ENCODE measurements around the gene RGS16.

RGS16 gene

GRCh38 chr1:182653986-182654385 lies 49.8 kb upstream of the RGS16 start:
- no peak overlapping the region for H3K27ac ChIP-seq (ENCODE audit: extremely low read depth, low read depth, low read length)
- no peaks in the 10 kb centered on the region for H3K36me3 ChIP-seq (ENCODE audit: control insufficient read depth in 2 of 2, insufficient read depth in 1 of 2, low read length in 2 of 2)
- ChIA-PET CTCF (interaction anchor here (1.4 kb wide), 1 partner anchor 10 kb away, joined by 3 read pairs; no protein-coding TSS in a partner anchor), POLR2A (no interaction called here)
- TF ChIP-seq, protein P1, sequence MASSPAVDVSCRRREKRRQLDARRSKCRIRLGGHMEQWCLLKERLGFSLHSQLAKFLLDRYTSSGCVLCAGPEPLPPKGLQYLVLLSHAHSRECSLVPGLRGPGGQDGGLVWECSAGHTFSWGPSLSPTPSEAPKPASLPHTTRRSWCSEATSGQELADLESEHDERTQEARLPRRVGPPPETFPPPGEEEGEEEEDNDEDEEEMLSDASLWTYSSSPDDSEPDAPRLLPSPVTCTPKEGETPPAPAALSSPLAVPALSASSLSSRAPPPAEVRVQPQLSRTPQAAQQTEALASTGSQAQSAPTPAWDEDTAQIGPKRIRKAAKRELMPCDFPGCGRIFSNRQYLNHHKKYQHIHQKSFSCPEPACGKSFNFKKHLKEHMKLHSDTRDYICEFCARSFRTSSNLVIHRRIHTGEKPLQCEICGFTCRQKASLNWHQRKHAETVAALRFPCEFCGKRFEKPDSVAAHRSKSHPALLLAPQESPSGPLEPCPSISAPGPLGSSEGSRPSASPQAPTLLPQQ (tag by site-specific recombination; IDR thresholded peaks at IDR 0.05): no peak
- TF ChIP-seq ZNF391 (tag by site-specific recombination; IDR thresholded peaks at IDR 0.05; ENCODE audit: borderline replicate concordance, low read depth): no peak
- TF ChIP-seq GLI2 (tag by site-specific recombination; IDR thresholded peaks at IDR 0.05; ENCODE audit: borderline replicate concordance, low read depth): no peak
- no peak for TF ChIP-seq ZNF623 (tag by site-specific recombination; IDR thresholded peaks at IDR 0.05)
- TF ChIP-seq YY1 (tag by site-specific recombination; IDR thresholded peaks at IDR 0.05): no peak
- TF ChIP-seq ZNF677 (tag by site-specific recombination; IDR thresholded peaks at IDR 0.05): no peak
- TF ChIP-seq ZNF48 (tag by site-specific recombination; IDR thresholded peaks at IDR 0.05): no peak
- TF ChIP-seq, protein P2, sequence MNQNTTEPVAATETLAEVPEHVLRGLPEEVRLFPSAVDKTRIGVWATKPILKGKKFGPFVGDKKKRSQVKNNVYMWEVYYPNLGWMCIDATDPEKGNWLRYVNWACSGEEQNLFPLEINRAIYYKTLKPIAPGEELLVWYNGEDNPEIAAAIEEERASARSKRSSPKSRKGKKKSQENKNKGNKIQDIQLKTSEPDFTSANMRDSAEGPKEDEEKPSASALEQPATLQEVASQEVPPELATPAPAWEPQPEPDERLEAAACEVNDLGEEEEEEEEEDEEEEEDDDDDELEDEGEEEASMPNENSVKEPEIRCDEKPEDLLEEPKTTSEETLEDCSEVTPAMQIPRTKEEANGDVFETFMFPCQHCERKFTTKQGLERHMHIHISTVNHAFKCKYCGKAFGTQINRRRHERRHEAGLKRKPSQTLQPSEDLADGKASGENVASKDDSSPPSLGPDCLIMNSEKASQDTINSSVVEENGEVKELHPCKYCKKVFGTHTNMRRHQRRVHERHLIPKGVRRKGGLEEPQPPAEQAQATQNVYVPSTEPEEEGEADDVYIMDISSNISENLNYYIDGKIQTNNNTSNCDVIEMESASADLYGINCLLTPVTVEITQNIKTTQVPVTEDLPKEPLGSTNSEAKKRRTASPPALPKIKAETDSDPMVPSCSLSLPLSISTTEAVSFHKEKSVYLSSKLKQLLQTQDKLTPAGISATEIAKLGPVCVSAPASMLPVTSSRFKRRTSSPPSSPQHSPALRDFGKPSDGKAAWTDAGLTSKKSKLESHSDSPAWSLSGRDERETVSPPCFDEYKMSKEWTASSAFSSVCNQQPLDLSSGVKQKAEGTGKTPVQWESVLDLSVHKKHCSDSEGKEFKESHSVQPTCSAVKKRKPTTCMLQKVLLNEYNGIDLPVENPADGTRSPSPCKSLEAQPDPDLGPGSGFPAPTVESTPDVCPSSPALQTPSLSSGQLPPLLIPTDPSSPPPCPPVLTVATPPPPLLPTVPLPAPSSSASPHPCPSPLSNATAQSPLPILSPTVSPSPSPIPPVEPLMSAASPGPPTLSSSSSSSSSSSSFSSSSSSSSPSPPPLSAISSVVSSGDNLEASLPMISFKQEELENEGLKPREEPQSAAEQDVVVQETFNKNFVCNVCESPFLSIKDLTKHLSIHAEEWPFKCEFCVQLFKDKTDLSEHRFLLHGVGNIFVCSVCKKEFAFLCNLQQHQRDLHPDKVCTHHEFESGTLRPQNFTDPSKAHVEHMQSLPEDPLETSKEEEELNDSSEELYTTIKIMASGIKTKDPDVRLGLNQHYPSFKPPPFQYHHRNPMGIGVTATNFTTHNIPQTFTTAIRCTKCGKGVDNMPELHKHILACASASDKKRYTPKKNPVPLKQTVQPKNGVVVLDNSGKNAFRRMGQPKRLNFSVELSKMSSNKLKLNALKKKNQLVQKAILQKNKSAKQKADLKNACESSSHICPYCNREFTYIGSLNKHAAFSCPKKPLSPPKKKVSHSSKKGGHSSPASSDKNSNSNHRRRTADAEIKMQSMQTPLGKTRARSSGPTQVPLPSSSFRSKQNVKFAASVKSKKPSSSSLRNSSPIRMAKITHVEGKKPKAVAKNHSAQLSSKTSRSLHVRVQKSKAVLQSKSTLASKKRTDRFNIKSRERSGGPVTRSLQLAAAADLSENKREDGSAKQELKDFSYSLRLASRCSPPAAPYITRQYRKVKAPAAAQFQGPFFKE (tag by site-specific recombination; IDR thresholded peaks at IDR 0.05; ENCODE audit: borderline replicate concordance): no peak
- H3K4me3 ChIP-seq (ENCODE audit: low read depth, low read length): no peak overlapping the region
- H3K9me3 ChIP-seq (ENCODE audit: control insufficient read depth, insufficient read depth, low read depth, low read length): no peaks in the 10 kb centered on the region
- no peaks in the 10 kb centered on the region for H3K4me1 ChIP-seq (ENCODE audit: control insufficient read depth, insufficient read depth, low read length)

DNA sequence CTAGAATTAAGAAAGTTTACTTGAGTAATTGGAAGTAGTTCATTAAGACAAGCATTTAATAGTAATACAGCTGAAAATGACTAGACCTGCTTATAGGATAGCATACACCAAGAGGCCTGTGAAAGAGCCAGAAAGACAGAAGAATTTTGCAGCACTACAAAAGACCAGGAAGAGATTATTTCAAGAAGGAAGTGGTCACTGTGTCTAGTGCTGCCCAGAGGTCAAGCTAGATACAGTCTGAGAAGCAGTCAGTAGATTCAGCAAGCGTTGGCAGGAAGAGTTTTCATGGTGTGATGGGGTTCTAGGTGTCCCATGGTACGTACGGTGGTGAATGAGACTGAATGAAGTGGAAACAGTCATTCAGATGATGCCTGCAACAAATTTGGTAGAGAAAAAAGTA lies 48.7 kb upstream of the RGS16 start:
- CTCF ChIA-PET: interaction anchor here (0.8 to 1.4 kb wide), 3 partner anchors 9 to 51 kb away, joined by 3 to 5 read pairs (median 3); no protein-coding TSS in a partner anchor
- TF ChIP-seq ZNF19 (tag by site-specific recombination; IDR thresholded peaks at IDR 0.05; ENCODE audit: low read depth) (no peak), ZSCAN30 (tag by site-specific recombination; IDR thresholded peaks at IDR 0.05) (no peak), ZNF354C (tag by site-specific recombination; IDR thresholded peaks at IDR 0.05; ENCODE audit: borderline replicate concordance, low read depth) (no peak), ZNF26 (tag by site-specific recombination; IDR thresholded peaks at IDR 0.05) (no peak), ZNF639 (tag by site-specific recombination; IDR thresholded peaks at IDR 0.05) (no peak), BCL11B (tag by site-specific recombination; IDR thresholded peaks at IDR 0.05; ENCODE audit: low read depth) (no peak), ZNF664 (tag by site-specific recombination; IDR thresholded peaks at IDR 0.05) (no peak), ZBTB1 (tag by site-specific recombination; IDR thresholded peaks at IDR 0.05) (no peak), PRDM4 (tag by site-specific recombination; IDR thresholded peaks at IDR 0.05) (no peak), ZNF266 (tag by site-specific recombination; IDR thresholded peaks at IDR 0.05; ENCODE audit: low read depth) (no peak), ZBTB17 (tag by site-specific recombination; IDR thresholded peaks at IDR 0.05) (no peak), ZFP3 (tag by site-specific recombination; IDR thresholded peaks at IDR 0.05; ENCODE audit: low read depth) (no peak)
- TF ChIP-seq, protein P3, sequence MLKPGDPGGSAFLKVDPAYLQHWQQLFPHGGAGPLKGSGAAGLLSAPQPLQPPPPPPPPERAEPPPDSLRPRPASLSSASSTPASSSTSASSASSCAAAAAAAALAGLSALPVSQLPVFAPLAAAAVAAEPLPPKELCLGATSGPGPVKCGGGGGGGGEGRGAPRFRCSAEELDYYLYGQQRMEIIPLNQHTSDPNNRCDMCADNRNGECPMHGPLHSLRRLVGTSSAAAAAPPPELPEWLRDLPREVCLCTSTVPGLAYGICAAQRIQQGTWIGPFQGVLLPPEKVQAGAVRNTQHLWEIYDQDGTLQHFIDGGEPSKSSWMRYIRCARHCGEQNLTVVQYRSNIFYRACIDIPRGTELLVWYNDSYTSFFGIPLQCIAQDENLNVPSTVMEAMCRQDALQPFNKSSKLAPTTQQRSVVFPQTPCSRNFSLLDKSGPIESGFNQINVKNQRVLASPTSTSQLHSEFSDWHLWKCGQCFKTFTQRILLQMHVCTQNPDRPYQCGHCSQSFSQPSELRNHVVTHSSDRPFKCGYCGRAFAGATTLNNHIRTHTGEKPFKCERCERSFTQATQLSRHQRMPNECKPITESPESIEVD (tag by site-specific recombination; IDR thresholded peaks at IDR 0.05): no peak

More for the DNA sequence above, 48.7 kb upstream of the RGS16 start:
- Histone ChIP-seq H3K27ac (ENCODE audit: extremely low read depth, low read depth, low read length) (no peak overlapping the region), H3K4me1 (ENCODE audit: control insufficient read depth, insufficient read depth, low read length) (no peaks in the 10 kb centered on the region), H3K36me3 (ENCODE audit: control insufficient read depth in 2 of 2, insufficient read depth in 1 of 2, low read length in 2 of 2) (no peaks in the 10 kb centered on the region), H3K4me3 (ENCODE audit: low read depth, low read length) (no peak overlapping the region), H3K9me3 (ENCODE audit: control insufficient read depth, insufficient read depth, low read depth, low read length) (no peaks in the 10 kb centered on the region)
- POLR2A ChIA-PET: no interaction called here

Data from HEK293 (cell line).